ENCODE measurements around the gene RNU5B-1. TPM values are rescaled to one million over a fixed set of nuclear protein-coding genes. Genes with fewer than 3 reads are reported as not detected.

RNU5B-1 gene
- total and polyA plus RNA-seq, 2 of the 8 experiments (the other 6 are each of a cell fraction or from before 2014, with no cell fraction given), result not detected

- TF ChIP-seq CHD7 (IDR thresholded peaks at IDR 0.05; ENCODE audit: insufficient replicate concordance, low read length), result no peak
- TF ChIP-seq SIX5 (IDR thresholded peaks at IDR 0.05; ENCODE audit: low read depth, low read length), result no peak
- no peak for TF ChIP-seq SIRT6 (IDR thresholded peaks at IDR 0.05; ENCODE audit: low read length)
- no peak for TF ChIP-seq E2F6 (IDR thresholded peaks at IDR 0.05)
Observed at GRCh38 chr15:65338366-65338765, 33.9 kb downstream of the RNU5B-1 start (continued).
